Uterus (tissue), 2 donors: ENCODE data around the gene MIA3.

ENCODE experiments used
- POLR2A ChIP-seq, 2 donors: fragments of 450-650 bp; IDR thresholded peaks; one replicate each; pipeline ENCODE4 v1.6.1; 2016; ENCODE audit warnings: antibody characterized with exemption in 2 of 2, mild to moderate bottlenecking in 1 of 2, moderate library complexity in 1 of 2
- TF ChIP-seq, protein P1 (sequence below), 4 experiments: fragments of 200-600 bp in 2 of 4; fragments of 450-650 bp in 2 of 4; sonication (generic) in 2 of 4; IDR thresholded peaks; one replicate each; pipeline ENCODE4 v1.5.1; 2016 to 2019; ENCODE audit warnings: antibody characterized with exemption in 4 of 4, mild to moderate bottlenecking in 2 of 4, moderate library complexity in 1 of 4

DNA sequence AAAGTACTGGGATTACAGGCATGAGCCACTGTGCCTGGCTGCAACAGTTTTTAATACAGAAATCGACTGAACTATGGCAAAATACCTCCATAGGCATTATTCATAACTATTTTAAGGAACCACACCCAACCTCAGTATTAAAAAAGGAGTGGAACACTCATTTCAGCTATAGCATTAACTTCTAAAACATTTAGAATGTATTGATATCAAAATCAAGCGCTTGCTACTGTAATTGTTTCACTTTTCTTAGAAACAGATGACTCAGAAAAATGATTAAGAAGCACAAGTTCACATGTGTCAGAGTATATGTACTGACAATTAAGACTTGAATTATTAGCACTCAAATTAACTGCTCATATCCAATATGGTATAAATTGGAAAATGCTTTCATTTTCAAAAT lies 79.3 kb downstream of the MIA3 start:
- TF ChIP-seq, protein P1, sequence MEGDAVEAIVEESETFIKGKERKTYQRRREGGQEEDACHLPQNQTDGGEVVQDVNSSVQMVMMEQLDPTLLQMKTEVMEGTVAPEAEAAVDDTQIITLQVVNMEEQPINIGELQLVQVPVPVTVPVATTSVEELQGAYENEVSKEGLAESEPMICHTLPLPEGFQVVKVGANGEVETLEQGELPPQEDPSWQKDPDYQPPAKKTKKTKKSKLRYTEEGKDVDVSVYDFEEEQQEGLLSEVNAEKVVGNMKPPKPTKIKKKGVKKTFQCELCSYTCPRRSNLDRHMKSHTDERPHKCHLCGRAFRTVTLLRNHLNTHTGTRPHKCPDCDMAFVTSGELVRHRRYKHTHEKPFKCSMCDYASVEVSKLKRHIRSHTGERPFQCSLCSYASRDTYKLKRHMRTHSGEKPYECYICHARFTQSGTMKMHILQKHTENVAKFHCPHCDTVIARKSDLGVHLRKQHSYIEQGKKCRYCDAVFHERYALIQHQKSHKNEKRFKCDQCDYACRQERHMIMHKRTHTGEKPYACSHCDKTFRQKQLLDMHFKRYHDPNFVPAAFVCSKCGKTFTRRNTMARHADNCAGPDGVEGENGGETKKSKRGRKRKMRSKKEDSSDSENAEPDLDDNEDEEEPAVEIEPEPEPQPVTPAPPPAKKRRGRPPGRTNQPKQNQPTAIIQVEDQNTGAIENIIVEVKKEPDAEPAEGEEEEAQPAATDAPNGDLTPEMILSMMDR (IDR thresholded peaks at IDR 0.05) = no peak
- TF ChIP-seq POLR2A (IDR thresholded peaks at IDR 0.05) = no peak
